B cell (primary cell): ENCODE data around the gene AICDA. TPM values are rescaled to one million over a fixed set of nuclear protein-coding genes. Genes with fewer than 3 reads are reported as not detected.

Experiments
- ATAC-seq: fragments of 200-7000 bp; cut with Tn5 transposase; one replicate; pipeline ENCODE4 v1.10.0; 2021; ENCODE audit warnings: low read depth, mild to moderate bottlenecking, moderate number of reproducible peaks, moderate library complexity
- CTCF ChIA-PET: fragments of 350-600 bp; sonication (Branson Sonifier 250); formaldehyde crosslinking; loops from one replicate; lab custom pipeline; 2021; ENCODE audit warnings: antibody characterized with exemption, inconsistent platforms; lab: Charles Lee
- POLR2A ChIA-PET: fragments of 350-600 bp; sonication (Branson Sonifier 250); formaldehyde crosslinking; loops from one replicate; lab custom pipeline; 2021; ENCODE audit warnings: antibody characterized with exemption; lab: Charles Lee
- DNase-seq: peaks from one replicate; pipeline ENCODE4 v3.0.0; 2013
- H2AFZ ChIP-seq: 2 replicates; pipeline ENCODE4 v1.6.1; 2012; ENCODE audit warnings: mild to moderate bottlenecking, low read depth, low read length; ENCODE audit not compliant: insufficient read depth, poor library complexity, severe bottlenecking
- H3K27ac ChIP-seq, 2 donors: 1 replicate in 1 of 2; 2 replicates in 1 of 2; pipeline ENCODE4 v1.5.1; 2012 to 2013; ENCODE audit warnings: low read length in 2 of 2, mild to moderate bottlenecking in 2 of 2, moderate library complexity in 1 of 2
- H3K27me3 ChIP-seq, 4 experiments: fragments of 200-600 bp in 1 of 4; sonication (generic) in 1 of 4; replicated peaks in 1 of 4; 1 replicate in 2 of 4; 2 replicates in 2 of 4; pipeline versions ENCODE4 v1.6.1 to v1.7.0; 2013 to 2016; ENCODE audit warnings: low read length in 3 of 4, mild to moderate bottlenecking in 2 of 4, mixed read lengths in 1 of 4, moderate library complexity in 1 of 4; ENCODE audit not compliant: insufficient read depth in 4 of 4, control insufficient read depth in 3 of 4; ENCODE audit errors: control extremely low read depth in 1 of 4
- H3K36me3 ChIP-seq, 2 experiments: replicated peaks in 1 of 2; 1 replicate in 1 of 2; 2 replicates in 1 of 2; pipeline versions ENCODE4 v1.6.1 to v1.7.1; 2013; ENCODE audit warnings: low read length in 1 of 2; ENCODE audit not compliant: insufficient read depth in 2 of 2, control insufficient read depth in 1 of 2; ENCODE audit errors: control extremely low read depth in 1 of 2, extremely low read depth in 1 of 2
- H3K4me1 ChIP-seq, 2 donors: fragments of 200-600 bp in 1 of 2; sonication (generic) in 1 of 2; 1 replicate in 1 of 2; 2 replicates in 1 of 2; pipeline versions ENCODE4 v1.5.1 to v1.6.1; 2013 to 2017; ENCODE audit warnings: low read length in 2 of 2; ENCODE audit not compliant: control insufficient read depth in 2 of 2, insufficient read depth in 2 of 2
- H3K4me2 ChIP-seq: replicated peaks from 2 replicates; pipeline ENCODE3; 2012; ENCODE audit warnings: mild to moderate bottlenecking, low read depth, low read length; ENCODE audit not compliant: poor library complexity, severe bottlenecking
- H3K4me3 ChIP-seq, 5 experiments: fragments of 200-600 bp in 1 of 5; sonication (generic) in 1 of 5; 1 replicate in 3 of 5; 2 replicates in 2 of 5; pipeline versions ENCODE4 v1.5.1 to v1.7.0; 2011 to 2016; ENCODE audit warnings: low read length in 4 of 5, mild to moderate bottlenecking in 4 of 5, low read depth in 2 of 5, control low read depth in 1 of 5, moderate library complexity in 1 of 5; ENCODE audit not compliant: insufficient read depth in 1 of 5; ENCODE audit errors: control extremely low read depth in 1 of 5, extremely low read depth in 1 of 5
- H3K79me2 ChIP-seq: fragments of 200-600 bp; sonication (generic); one replicate; pipeline ENCODE4 v1.6.0; 2016; ENCODE audit warnings: low read length; ENCODE audit not compliant: control insufficient read depth, insufficient read depth
- H3K9ac ChIP-seq: fragments of 200-600 bp; sonication (generic); 2 replicates; pipeline ENCODE4 v1.6.1; 2017; ENCODE audit warnings: mild to moderate bottlenecking, low read length, moderate library complexity
- H3K9me3 ChIP-seq, 3 donors: one replicate each; pipeline versions ENCODE4 v1.6.1 to v1.7.1; 2013; ENCODE audit warnings: low read length in 2 of 3; ENCODE audit not compliant: control insufficient read depth in 2 of 3, insufficient read depth in 1 of 3; ENCODE audit errors: control extremely low read depth in 1 of 3
- H4K20me1 ChIP-seq: 2 replicates; pipeline ENCODE4 v1.6.0; 2012; ENCODE audit warnings: mild to moderate bottlenecking, low read length; ENCODE audit not compliant: insufficient read depth, control insufficient read depth, poor library complexity, severe bottlenecking
- H3K27ac Mint-ChIP-seq: one replicate; pipeline ENCODE4 v1.8.0; 2021; ENCODE audit warnings: mixed read lengths
- H3K27me3 Mint-ChIP-seq: one replicate; pipeline ENCODE4 v1.8.0; 2021; ENCODE audit warnings: mixed read lengths
- H3K4me1 Mint-ChIP-seq: one replicate; pipeline ENCODE4 v1.8.0; 2021; ENCODE audit warnings: mixed read lengths
- H3K4me3 Mint-ChIP-seq: one replicate; pipeline ENCODE4 v1.8.0; 2021; ENCODE audit warnings: mixed read lengths
- H3K9me3 Mint-ChIP-seq: one replicate; pipeline ENCODE4 v1.8.0; 2022; ENCODE audit warnings: mixed read lengths; ENCODE audit not compliant: insufficient read depth
- CTCF ChIP-seq: fragments of 200-600 bp; IDR thresholded peaks from one replicate; pipeline ENCODE4 v1.8.0; 2022; ENCODE audit warnings: antibody characterized with exemption, mild to moderate bottlenecking
- EZH2 ChIP-seq: IDR thresholded peaks from 2 replicates; pipeline ENCODE4 v1.6.1; 2012; ENCODE audit warnings: borderline replicate concordance, low read depth, mild to moderate bottlenecking, moderate library complexity, low read length; ENCODE audit not compliant: insufficient read depth, poor library complexity, severe bottlenecking
- WGBS: methylation state at CpG from one replicate; pipeline ENCODE4 v1.1.5; 2013; ENCODE audit warnings: missing lambda C conversion rate; ENCODE audit not compliant: insufficient coverage; 5-methylcytosine and 5-hydroxymethylcytosine counted together
- intact Hi-C: fragments of 100-400 bp; cut with micrococcal nuclease; formaldehyde crosslinking; loops from one replicate; pipeline ENCODE4 v1.10.0; 2022
- polyA plus RNA-seq: library from polyadenylated mRNA; depleted of rRNA; stranded (reverse); fragments of >200 nt; gene quantifications from 2 replicates; pipeline ENCODE4 v1.2.3, GENCODE V29; 2012
- total RNA-seq, 2 donors: library from RNA; stranded (reverse); fragments of 120-200 nt in 1 of 2; gene quantifications; 1 replicate in 1 of 2; 2 replicates in 1 of 2; pipeline versions ENCODE4 v1.2.3 to v1.2.4, GENCODE V29; 2013 to 2022

Gene AICDA
- total and polyA plus RNA-seq, 2 donors (not counting 1 experiment from before 2014, with no cell fraction given): 0.94 to 1.0 TPM

DNA sequence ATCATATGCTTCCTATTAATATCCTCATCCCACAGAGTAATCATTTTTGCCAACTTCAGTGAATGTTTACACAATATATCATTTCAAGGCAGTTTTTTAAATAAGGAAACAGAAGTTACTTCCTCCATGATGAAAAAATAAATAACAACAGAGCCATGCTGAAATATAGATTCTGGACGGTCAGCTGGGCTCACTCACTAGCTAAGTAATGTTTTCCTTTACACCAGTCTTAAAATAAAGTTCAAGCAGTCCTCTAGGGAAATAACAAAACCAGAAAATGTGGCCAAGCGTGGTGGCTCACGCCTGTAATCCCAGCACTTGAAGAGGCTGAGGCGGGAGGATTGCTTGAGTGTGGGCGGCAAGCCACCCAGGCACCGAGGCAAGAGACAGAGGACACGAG is 28.7 kb downstream of the AICDA start:
- no peak overlapping the region for H3K4me3 Mint-ChIP-seq
- Histone ChIP-seq H3K79me2 (no peaks in the 10 kb centered on the region), H3K4me1 (peaks cover 5 to 8% of the 10 kb centered on the region in 2 donors), H3K4me3 (no peak overlapping the region), H3K9me3 (no peaks in the 10 kb centered on the region), H3K27ac (no peak overlapping the region), H2AFZ (no peak overlapping the region), H4K20me1 (no peaks in the 10 kb centered on the region), H3K36me3 (no peaks in the 10 kb centered on the region), H3K4me2 (no peak overlapping the region), H3K9ac (no peak overlapping the region), H3K27me3 (no peaks in the 10 kb centered on the region)
- H3K27ac Mint-ChIP-seq: no peak overlapping the region
- intact Hi-C loops: no loop called here
- POLR2A ChIA-PET: no interaction called here
- TF ChIP-seq EZH2 (no peak), CTCF (no peak)
- no peak for DNase-seq
- peaks cover 15% of the 10 kb centered on the region for H3K4me1 Mint-ChIP-seq
- 4% methylated on average over 3 of the region's 7 CpGs for WGBS
- peaks cover 13% of the 10 kb centered on the region for H3K27me3 Mint-ChIP-seq
- ATAC-seq: no peak
- CTCF ChIA-PET: interaction anchor here (0.7 kb wide), 1 partner anchor 61 kb away, joined by 3 read pairs; no protein-coding TSS in a partner anchor
- H3K9me3 Mint-ChIP-seq: no peaks in the 10 kb centered on the region

GRCh38 chr12:8581098-8581784 is 31.4 kb downstream of the AICDA start:
- intact Hi-C loops: no loop called here

More at GRCh38 chr12:8581098-8581784, 31.4 kb downstream of the AICDA start:
- no peak overlapping the region for H3K27ac ChIP-seq
- Mint-ChIP-seq H3K9me3 (no peaks in the 10 kb centered on the region), H3K27me3 (peaks cover 12% of the 10 kb centered on the region), H3K27ac (no peak overlapping the region), H3K4me1 (peaks cover 20% of the 10 kb centered on the region), H3K4me3 (no peak overlapping the region)
- peaks cover 5 to 8% of the 10 kb centered on the region in 2 donors for H3K4me1 ChIP-seq
- H3K36me3 ChIP-seq: no peaks in the 10 kb centered on the region
- DNase-seq (no peak), ATAC-seq (no peak)
- no peaks in the 10 kb centered on the region for H4K20me1 ChIP-seq
- no peak overlapping the region for H3K4me3 ChIP-seq
- H2AFZ ChIP-seq: no peak overlapping the region
- no peaks in the 10 kb centered on the region for H3K9me3 ChIP-seq
- no peaks in the 10 kb centered on the region for H3K27me3 ChIP-seq
- POLR2A ChIA-PET: no interaction called here
- no peak for TF ChIP-seq CTCF
- TF ChIP-seq EZH2: no peak
- no peak overlapping the region for H3K9ac ChIP-seq
- H3K4me2 ChIP-seq: no peak overlapping the region
- H3K79me2 ChIP-seq: no peaks in the 10 kb centered on the region
- CTCF ChIA-PET: no interaction called here
- 72% methylated on average over 5 of the region's 9 CpGs for WGBS
